Left cardiac atrium (tissue), 4 donors: Measurements from ENCODE around the gene CHRFAM7A. TPM values are rescaled to one million over a fixed set of nuclear protein-coding genes. Genes with fewer than 3 reads are reported as not detected.
A peak's percentile ranks its signal among the peaks of the same experiment; 100 is the strongest.
"Not testable (repeated sequence)": the region's sequence is repeated elsewhere in the genome, so short reads cannot be mapped to it uniquely, and the experiment has no call there.

Experiments
- ATAC-seq, 2 donors: fragments of 200-7000 bp; cut with Tn5 transposase; one replicate each; pipeline ENCODE4 v1.9.1; 2020; ENCODE audit warnings: mild to moderate bottlenecking in 2 of 2, moderate library complexity in 2 of 2
- DNase-seq: peaks from one replicate; pipeline ENCODE4 v3.0.0-alpha.2; 2020
- intact Hi-C, 2 donors: fragments of 100-400 bp; cut with DNase I; formaldehyde crosslinking; loops; one replicate each; pipeline versions ENCODE4 v1.14.1 to v1.15.1; 2022 to 2023
- total RNA-seq, 2 donors: library from RNA; stranded (reverse); fragmentation: NEBNext Ultra II Directional; extraction: Animal tissue kit (Norgen Biotek cat#: 25700); gene quantifications; one replicate each; pipeline ENCODE4 v1.2.1, GENCODE V29; 2021
- donor health status: DM: no; HTN: yes; CAD: no.
- donor health status: DM: no; HTN: yes; CAD: no; lungs with severe emphysema.
- donor health status: DM: yes; HTN: yes; CAD: no.
- donor health status: Dilated cardiomyopathy.

CHRFAM7A gene
- total RNA-seq, 2 donors from 2014 or later, result 1.8 to 2.8 TPM

DNA sequence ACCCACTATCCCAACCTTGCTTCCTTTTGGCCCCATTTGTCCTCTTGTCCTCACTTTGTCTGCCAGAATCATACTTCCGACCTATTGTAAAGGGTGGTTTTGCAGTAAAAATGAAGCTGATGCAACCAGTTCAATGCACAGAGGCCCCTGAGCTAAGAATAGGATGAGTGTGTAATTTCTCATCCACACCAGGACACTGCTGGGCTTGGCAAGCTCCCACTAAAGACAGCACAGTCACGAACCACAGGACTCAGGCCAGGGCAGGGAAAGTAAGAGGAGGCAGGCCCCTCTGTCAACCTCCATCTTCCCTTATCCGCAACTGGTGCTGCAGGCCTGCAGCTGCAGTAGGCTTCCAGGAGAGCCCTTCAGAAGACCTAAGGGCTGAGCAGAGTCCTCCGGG is 56.8 kb downstream of the CHRFAM7A start:
- DNase-seq, intact Hi-C loops: not testable (repeated sequence)
- ATAC-seq, result peak; percentile 44 to 53

GRCh38 chr15:30334152-30334551 is 59.2 kb downstream of the CHRFAM7A start:
- ATAC-seq, DNase-seq, intact Hi-C loops: not testable (repeated sequence)

GRCh38 chr15:30326145-30326544 is 67.2 kb downstream of the CHRFAM7A start:
- not testable (repeated sequence) for DNase-seq
- peak in 1 of 2 donors; percentile 26 for ATAC-seq

DNA sequence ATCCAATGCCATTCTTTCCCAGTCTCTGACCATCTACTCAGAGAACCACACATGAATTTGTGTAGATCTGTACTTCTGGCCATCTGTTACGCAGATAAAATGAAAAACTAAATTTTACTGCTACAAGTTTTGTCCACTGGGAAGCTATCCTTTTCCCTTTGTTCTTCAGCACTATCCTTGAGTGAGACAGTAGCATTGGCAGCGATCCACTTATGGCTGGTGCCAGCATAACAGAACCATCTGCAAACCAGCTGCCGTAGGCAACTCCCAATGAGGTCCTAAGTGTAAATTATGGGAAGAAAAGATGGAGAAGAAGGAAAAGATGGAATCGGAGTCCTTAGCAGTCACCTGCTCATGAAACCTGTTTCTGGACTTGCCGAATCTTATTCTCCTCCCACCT is 72.3 kb downstream of the CHRFAM7A start:
- ATAC-seq, intact Hi-C loops, DNase-seq: not testable (repeated sequence)

More at GRCh38 chr15:30326145-30326544, 67.2 kb downstream of the CHRFAM7A start:
- intact Hi-C loops, result not testable (repeated sequence)

- ATAC-seq, intact Hi-C loops, DNase-seq: not testable (repeated sequence)
Measured at GRCh38 chr15:30315704-30316103, 77.6 kb downstream of the CHRFAM7A start.

DNA sequence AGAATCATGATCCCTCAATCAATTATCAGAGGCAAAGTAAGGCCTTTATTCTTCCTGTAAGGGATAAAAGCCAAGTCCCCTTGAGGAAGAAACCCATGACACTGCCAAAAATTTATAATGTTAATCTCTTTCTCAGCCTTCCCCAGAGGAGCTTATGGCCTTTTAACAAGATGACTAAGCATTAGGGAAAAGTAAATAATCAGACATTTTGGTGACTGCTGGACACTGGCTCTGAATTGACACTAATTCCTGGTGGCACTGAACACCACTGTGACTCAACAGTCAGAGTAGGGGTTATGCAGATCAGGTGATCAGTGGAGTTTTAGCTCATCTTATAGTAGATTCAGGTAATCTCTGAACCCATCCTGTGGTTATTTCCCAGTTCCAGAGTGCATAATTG is 82.8 kb downstream of the CHRFAM7A start:
- ATAC-seq, intact Hi-C loops, DNase-seq: not testable (repeated sequence)

Other genes starting within 250 kb of the CHRFAM7A start
- 1 to 10 TPM; 2.3 to 5.2 TPM for gene GOLGA8R, start 20.7 kb upstream of the CHRFAM7A start, total RNA-seq
- 1 to 10 TPM in 1 of 2 donors, not detected in 1; 1.1 TPM for gene GOLGA8Q, start 158.5 kb upstream of the CHRFAM7A start, total RNA-seq
- under 1 TPM in 1 of 2 donors, not detected in 1; 0.18 TPM for gene GOLGA8H, start 210.5 kb upstream of the CHRFAM7A start, total RNA-seq